GM21723 (cell line): ENCODE results near the gene SLC12A1.

Experiments
- ATAC-seq: cut with Tn5 transposase; IDR thresholded peaks from one replicate; pipeline ENCODE4 v1.9.1; 2021; ENCODE audit warnings: mild to moderate bottlenecking, moderate library complexity; ENCODE audit not compliant: unreplicated experiment

SLC12A1 gene

GRCh38 chr15:48345516-48345915 lies 139.4 kb downstream of the SLC12A1 start:
- no peak for ATAC-seq

GRCh38 chr15:48352474-48353072 lies 146.5 kb downstream of the SLC12A1 start:
- peak; percentile 82 for ATAC-seq
